Measurements from ENCODE around the gene SCN2B.

DNA sequence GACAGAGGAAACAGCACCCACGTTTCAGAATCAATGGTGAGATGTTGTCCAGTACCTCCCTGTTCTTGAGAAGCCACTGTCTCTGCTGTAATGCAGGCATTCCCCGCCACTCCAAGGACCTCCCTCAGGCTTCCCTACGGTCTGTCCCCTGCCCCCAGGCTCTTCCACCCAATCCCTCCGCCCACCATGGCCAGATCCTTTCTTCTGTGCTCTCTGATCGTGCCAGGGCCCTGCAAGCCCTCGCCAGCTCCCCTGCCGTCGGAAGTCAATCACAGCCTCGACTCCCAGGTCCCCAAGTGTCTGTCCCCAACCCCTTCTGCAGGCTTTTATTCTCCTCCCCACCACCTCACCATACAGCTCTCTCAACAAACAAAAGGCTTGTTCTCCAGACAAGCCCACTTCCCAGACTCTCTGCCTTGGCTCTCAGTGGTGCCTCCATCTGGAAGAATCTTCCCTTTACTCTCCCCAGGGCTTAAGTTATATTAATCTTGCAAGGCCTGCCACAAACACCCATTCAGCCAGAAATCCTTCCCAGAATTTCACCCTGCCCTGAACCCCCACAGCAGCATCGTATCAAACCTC is 37.5 kb downstream of the SCN2B start:
- TF ChIP-seq POLR2A (IDR thresholded peaks at IDR 0.05) (no peak), POLR2AphosphoS5 (IDR thresholded peaks at IDR 0.05) (no peak)
- TF ChIP-seq, protein P1, sequence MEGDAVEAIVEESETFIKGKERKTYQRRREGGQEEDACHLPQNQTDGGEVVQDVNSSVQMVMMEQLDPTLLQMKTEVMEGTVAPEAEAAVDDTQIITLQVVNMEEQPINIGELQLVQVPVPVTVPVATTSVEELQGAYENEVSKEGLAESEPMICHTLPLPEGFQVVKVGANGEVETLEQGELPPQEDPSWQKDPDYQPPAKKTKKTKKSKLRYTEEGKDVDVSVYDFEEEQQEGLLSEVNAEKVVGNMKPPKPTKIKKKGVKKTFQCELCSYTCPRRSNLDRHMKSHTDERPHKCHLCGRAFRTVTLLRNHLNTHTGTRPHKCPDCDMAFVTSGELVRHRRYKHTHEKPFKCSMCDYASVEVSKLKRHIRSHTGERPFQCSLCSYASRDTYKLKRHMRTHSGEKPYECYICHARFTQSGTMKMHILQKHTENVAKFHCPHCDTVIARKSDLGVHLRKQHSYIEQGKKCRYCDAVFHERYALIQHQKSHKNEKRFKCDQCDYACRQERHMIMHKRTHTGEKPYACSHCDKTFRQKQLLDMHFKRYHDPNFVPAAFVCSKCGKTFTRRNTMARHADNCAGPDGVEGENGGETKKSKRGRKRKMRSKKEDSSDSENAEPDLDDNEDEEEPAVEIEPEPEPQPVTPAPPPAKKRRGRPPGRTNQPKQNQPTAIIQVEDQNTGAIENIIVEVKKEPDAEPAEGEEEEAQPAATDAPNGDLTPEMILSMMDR (IDR thresholded peaks at IDR 0.05 in 8 of 11, conservative IDR thresholded peaks at IDR 0.05 in 3 of 11): no peak
